IMR-90 (cell line): ENCODE measurements around the gene FAM193B. TPM values are rescaled to one million over a fixed set of nuclear protein-coding genes. Genes with fewer than 3 reads are reported as not detected.

ENCODE experiments used
- ATAC-seq: fragments of 200-7000 bp; cut with Tn5 transposase; 2 replicates; pipeline ENCODE4 v1.9.1; 2020; ENCODE audit warnings: low read depth, mild to moderate bottlenecking, moderate library complexity
- BruUV-seq: library from RNA; stranded (reverse); fragments of 400-500 nt; replicated peaks from 2 replicates; lab custom pipeline; 2021; lab: Mats Ljungman, UMichigan
- CTCF ChIA-PET: fragments of 300-600 bp; formaldehyde crosslinking; extraction: SDS; loops from one replicate; lab custom pipeline; 2021; ENCODE audit warnings: antibody characterized with exemption; lab: Yijun Ruan, JAX
- POLR2A ChIA-PET: fragments of 300-600 bp; sonication (Branson Sonifier 250); formaldehyde crosslinking; loops from one replicate; lab custom pipeline; 2022; ENCODE audit warnings: antibody characterized with exemption; ENCODE audit not compliant: unreplicated experiment; lab: Charles Lee
- DNase-seq: peaks from one replicate; pipeline ENCODE4 v3.0.0; 2013
- H2AFZ ChIP-seq: replicated peaks from 2 replicates; pipeline ENCODE3; 2013; ENCODE audit warnings: low read length, mild to moderate bottlenecking; ENCODE audit not compliant: poor library complexity
- H2AK5ac ChIP-seq: 2 replicates; pipeline ENCODE4 v1.6.1; 2013; ENCODE audit warnings: low read depth, low read length, inconsistent platforms
- H2AK9ac ChIP-seq: replicated peaks from 2 replicates; pipeline ENCODE3; 2013; ENCODE audit warnings: mild to moderate bottlenecking, low read depth, low read length, moderate library complexity; ENCODE audit not compliant: poor library complexity
- H2BK120ac ChIP-seq: 2 replicates; pipeline ENCODE4 v1.6.1; 2013; ENCODE audit warnings: low read depth, low read length, inconsistent platforms
- H2BK15ac ChIP-seq: 3 replicates; pipeline ENCODE4 v1.6.1; 2013; ENCODE audit warnings: low read depth, low read length, inconsistent platforms
- H2BK20ac ChIP-seq: 2 replicates; pipeline ENCODE4 v1.6.1; 2013; ENCODE audit warnings: low read depth, mild to moderate bottlenecking, inconsistent platforms, low read length, moderate library complexity
- H2BK5ac ChIP-seq: 2 replicates; pipeline ENCODE4 v1.6.1; 2013; ENCODE audit warnings: mild to moderate bottlenecking, low read depth, low read length, inconsistent platforms; ENCODE audit not compliant: poor library complexity, severe bottlenecking
- H3K14ac ChIP-seq: replicated peaks from 2 replicates; pipeline ENCODE4 v1.6.1; 2013; ENCODE audit warnings: low read depth, low read length, inconsistent platforms
- H3K18ac ChIP-seq: 2 replicates; pipeline ENCODE4 v1.6.1; 2013; ENCODE audit warnings: low read depth, low read length, control low read depth
- H3K23ac ChIP-seq: 2 replicates; pipeline ENCODE4 v1.6.1; 2013; ENCODE audit warnings: low read depth, low read length, inconsistent platforms
- H3K27ac ChIP-seq: 2 replicates; pipeline ENCODE4 v1.5.1; 2013; ENCODE audit warnings: mild to moderate bottlenecking, control low read depth, low read length; ENCODE audit not compliant: insufficient read depth
- H3K27me3 ChIP-seq: 2 replicates; pipeline ENCODE4 v1.6.1; 2013; ENCODE audit warnings: low read length; ENCODE audit not compliant: control insufficient read depth, insufficient read depth
- H3K36me3 ChIP-seq: 2 replicates; pipeline ENCODE4 v1.6.1; 2013; ENCODE audit warnings: low read length, mixed read lengths; ENCODE audit not compliant: control insufficient read depth, insufficient read depth
- H3K4ac ChIP-seq: 2 replicates; pipeline ENCODE4 v1.6.1; 2013; ENCODE audit warnings: low read depth, low read length, inconsistent platforms
- H3K4me1 ChIP-seq: 2 replicates; pipeline ENCODE4 v1.6.1; 2013; ENCODE audit warnings: low read length, mixed read lengths; ENCODE audit not compliant: control insufficient read depth, insufficient read depth
- H3K4me2 ChIP-seq: 2 replicates; pipeline ENCODE4 v1.6.1; 2013; ENCODE audit warnings: low read depth, mild to moderate bottlenecking, control low read depth, low read length, moderate library complexity
- H3K4me3 ChIP-seq: 2 replicates; pipeline ENCODE4 v1.5.1; 2013; ENCODE audit warnings: low read depth, mild to moderate bottlenecking, control low read depth, low read length, moderate library complexity; ENCODE audit not compliant: insufficient read depth
- H3K56ac ChIP-seq: 2 replicates; pipeline ENCODE4 v1.6.1; 2013; ENCODE audit warnings: low read length, inconsistent platforms; ENCODE audit not compliant: insufficient read depth; ENCODE audit errors: extremely low read depth
- H3K79me1 ChIP-seq, 2 experiments: 2 replicates each; pipeline ENCODE4 v1.6.1; 2013; ENCODE audit warnings: low read length in 2 of 2, inconsistent platforms in 1 of 2, low read depth in 1 of 2
- H3K9ac ChIP-seq: 2 replicates; pipeline ENCODE4 v1.6.1; 2013; ENCODE audit warnings: low read depth, low read length, control low read depth
- H3K9me1 ChIP-seq: 2 replicates; pipeline ENCODE4 v1.6.1; 2013; ENCODE audit warnings: low read length, inconsistent platforms; ENCODE audit not compliant: insufficient read depth
- H3K9me3 ChIP-seq: 2 replicates; pipeline ENCODE4 v1.6.1; 2013; ENCODE audit warnings: low read length; ENCODE audit not compliant: control insufficient read depth, insufficient read depth
- H4K20me1 ChIP-seq: 2 replicates; pipeline ENCODE4 v1.6.1; 2013; ENCODE audit warnings: low read length, inconsistent platforms; ENCODE audit not compliant: insufficient read depth
- H4K5ac ChIP-seq: 2 replicates; pipeline ENCODE4 v1.6.1; 2013; ENCODE audit warnings: mild to moderate bottlenecking, low read depth, low read length, control low read depth
- H4K8ac ChIP-seq, 2 experiments: 2 replicates each; pipeline ENCODE4 v1.6.1; 2013; ENCODE audit warnings: low read depth in 2 of 2, low read length in 2 of 2, control low read depth in 1 of 2, inconsistent platforms in 1 of 2
- H4K91ac ChIP-seq: 2 replicates; pipeline ENCODE4 v1.6.1; 2013; ENCODE audit warnings: low read depth, low read length, inconsistent platforms; ENCODE audit not compliant: insufficient read depth
- BHLHE40 ChIP-seq: fragments of 150-350 bp; IDR thresholded peaks from 2 replicates; pipeline ENCODE4 v1.6.1; 2016; ENCODE audit warnings: mild to moderate bottlenecking, low read depth, low read length
- CEBPB ChIP-seq: IDR thresholded peaks from 2 replicates; pipeline ENCODE4 v1.6.1; 2012; ENCODE audit warnings: low read depth, low read length, improper control_type of control experiment
- CHD1 ChIP-seq: IDR thresholded peaks from 2 replicates; pipeline ENCODE4 v1.6.1; 2012; ENCODE audit warnings: low read depth, low read length, improper control_type of control experiment
- CTCF ChIP-seq: conservative IDR thresholded peaks from 2 replicates; pipeline ENCODE4 v1.5.1; 2012; ENCODE audit warnings: mild to moderate bottlenecking, low read depth, low read length, improper control_type of control experiment
- ELK1 ChIP-seq: fragments of 150-350 bp; IDR thresholded peaks from 2 replicates; pipeline ENCODE4 v1.6.1; 2016; ENCODE audit warnings: low read depth, mild to moderate bottlenecking, low read length, moderate library complexity, borderline replicate concordance
- FOS ChIP-seq: fragments of 150-350 bp; IDR thresholded peaks from 2 replicates; pipeline ENCODE4 v1.6.1; 2016; ENCODE audit warnings: low read depth, low read length
- MAFK ChIP-seq: IDR thresholded peaks from 2 replicates; pipeline ENCODE4 v1.6.1; 2012; ENCODE audit warnings: low read depth, low read length, improper control_type of control experiment
- MAZ ChIP-seq: IDR thresholded peaks from 2 replicates; pipeline ENCODE4 v1.6.1; 2012; ENCODE audit warnings: low read depth, mild to moderate bottlenecking, low read length, improper control_type of control experiment, moderate library complexity, borderline replicate concordance
- MXI1 ChIP-seq: IDR thresholded peaks from 2 replicates; pipeline ENCODE4 v1.6.1; 2012; ENCODE audit warnings: low read depth, mild to moderate bottlenecking, low read length, moderate library complexity, borderline replicate concordance
- POLR2A ChIP-seq: IDR thresholded peaks from 2 replicates; pipeline ENCODE4 v1.6.1; 2012; ENCODE audit warnings: mild to moderate bottlenecking, low read depth, low read length
- RAD21 ChIP-seq: IDR thresholded peaks from 2 replicates; pipeline ENCODE4 v1.6.1; 2012; ENCODE audit warnings: low read length, improper control_type of control experiment
- RFX5 ChIP-seq: IDR thresholded peaks from 2 replicates; pipeline ENCODE4 v1.8.0; 2012; ENCODE audit warnings: low read depth, mild to moderate bottlenecking, low read length, moderate library complexity
- USF2 ChIP-seq: fragments of 150-350 bp; IDR thresholded peaks from 2 replicates; pipeline ENCODE4 v1.6.1; 2017; ENCODE audit warnings: mild to moderate bottlenecking, antibody characterized with exemption, low read length, low read depth
- WGBS, 2 experiments: methylation state at CpG; one replicate each; pipeline versions ENCODE4 v1.1.5 to v1.1.7; 2013; ENCODE audit warnings: missing lambda C conversion rate in 2 of 2; ENCODE audit not compliant: insufficient read length in 1 of 2; ENCODE audit errors: extremely low coverage in 2 of 2; 5-methylcytosine and 5-hydroxymethylcytosine counted together
- dilution Hi-C: fragments of 300-500 bp; cut with HindIII; formaldehyde crosslinking; loops from one replicate; pipeline ENCODE4 v1.14.3; 2018; ENCODE audit warnings: low sequenced_read_pairs; ENCODE audit not compliant: unreplicated experiment
- in situ Hi-C: fragments of 300-500 bp; cut with MboI; formaldehyde crosslinking; loops from 3 replicates; pipeline ENCODE4 v1.14.3; 2019; ENCODE audit warnings: low sequenced_read_pairs, inconsistent platforms, mixed read lengths
- intact Hi-C: fragments of 100-400 bp; cut with micrococcal nuclease; formaldehyde crosslinking; loops from 2 replicates; pipeline ENCODE4 v1.10.0; 2022
- polyA plus RNA-seq, 3 experiments: library from polyadenylated mRNA; depleted of rRNA; stranded (reverse); fragments of >200 nt; gene quantifications; 2 replicates each; pipeline ENCODE4 v1.2.3, GENCODE V29; 2012; ENCODE audit warnings: low replicate concordance in 1 of 3
- total RNA-seq: library from RNA; depleted of rRNA; stranded (reverse); fragments of >200 nt; gene quantifications from 2 replicates; pipeline ENCODE4 v1.2.3, GENCODE V29; 2012

FAM193B gene
- total and polyA plus RNA-seq, 2 of the 4 experiments (the other 2 are of a cell fraction), result 9.5 to 52.2 TPM

DNA sequence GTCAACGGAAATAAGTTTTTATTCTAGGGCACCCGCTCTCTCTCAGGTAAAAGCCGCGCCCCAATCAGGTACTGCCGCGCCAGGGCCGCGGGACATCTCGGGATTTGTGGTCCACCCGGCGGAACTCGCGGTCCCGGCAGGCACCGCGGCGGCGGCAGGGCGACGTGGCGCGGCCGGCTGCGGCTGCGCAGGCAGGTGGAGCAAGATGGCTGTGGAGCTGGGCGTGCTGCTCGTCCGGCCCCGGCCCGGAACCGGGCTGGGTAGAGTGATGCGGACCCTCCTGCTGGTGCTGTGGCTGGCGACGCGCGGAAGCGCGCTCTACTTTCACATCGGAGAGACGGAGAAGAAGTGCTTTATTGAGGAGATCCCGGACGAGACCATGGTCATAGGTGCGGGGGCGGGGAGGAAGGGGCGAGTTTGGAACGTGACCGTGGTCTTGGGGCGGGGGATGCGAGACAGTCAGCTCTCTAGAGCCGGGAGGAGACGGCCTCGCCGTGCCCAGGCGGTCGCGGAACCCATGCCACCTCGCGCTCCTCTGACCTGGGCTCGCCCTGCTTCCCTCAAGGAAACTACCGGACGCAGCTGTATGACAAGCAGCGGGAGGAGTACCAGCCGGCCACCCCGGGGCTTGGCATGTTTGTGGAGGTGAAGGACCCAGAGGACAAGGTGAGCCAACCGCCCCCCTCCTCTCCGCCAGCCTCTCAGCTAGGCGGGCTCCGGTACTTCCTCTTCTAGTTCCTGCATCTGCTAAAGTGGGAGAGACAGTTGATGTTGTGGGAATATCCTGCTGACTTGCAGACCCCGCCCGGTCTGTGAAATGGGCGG lies 37.9 kb upstream of the FAM193B start, which contains the start of gene TMED9:
Gene TMED9, plus strand, starts transcription at position 194 of the 825 bp plus-strand sequence. Its CDS starts 12 bp downstream, at position 206.
- Histone ChIP-seq H3K4me1 (peaks cover 3% of the 10 kb centered on the region; the same call in 1 of the 2 replicates), H3K9me1 (peaks cover 19% of the 10 kb centered on the region), H3K27me3 (no peaks in the 10 kb centered on the region), H2AFZ (peak within 1 kb of the TSS; percentile 98), H2AK5ac (peak within 1 kb of the TSS; percentile 98), H3K4ac (peak within 1 kb of the TSS; percentile 99), H3K56ac (peak within 1 kb of the TSS; percentile 94), H3K9me3 (no peaks in the 10 kb centered on the region), H3K79me1 (peaks cover 15 to 44% of the 10 kb centered on the region in 2 experiments), H3K18ac (peak within 1 kb of the TSS; percentile 71), H3K9ac (peak within 1 kb of the TSS; percentile 96), H3K23ac (peak within 1 kb of the TSS; percentile 96), H2AK9ac (peak within 1 kb of the TSS; percentile 100), H3K27ac (peak within 1 kb of the TSS; percentile 96), H2BK120ac (peak within 1 kb of the TSS; percentile 76), H4K20me1 (peaks cover 8% of the 10 kb centered on the region; the same call in 1 of the 2 replicates), H3K4me2 (peak within 1 kb of the TSS; percentile 94), H3K36me3 (peaks cover 35% of the 10 kb centered on the region), H2BK15ac (no peak within 1 kb of the TSS; the same call in 2 of the 3 replicates), H4K8ac (peak within 1 kb of the TSS; percentile 97 to 98), H2BK5ac (peak within 1 kb of the TSS; percentile 77), H2BK20ac (no peak within 1 kb of the TSS; the same call in 1 of the 2 replicates), H3K14ac (peak within 1 kb of the TSS; percentile 100), H4K91ac (peak within 1 kb of the TSS; percentile 93), H4K5ac (peak within 1 kb of the TSS; percentile 89), H3K4me3 (peak within 1 kb of the TSS; percentile 80)
- CTCF ChIA-PET, result no interaction called here
- in situ Hi-C loops, result no loop called here
- DNase-seq (peak; percentile 82), ATAC-seq (peak; percentile 99)
- intact Hi-C loops, result loop anchor here (2.0 kb wide), 2 partner anchors 39 to 75 kb away; partner anchors contain the start of gene DDX41
- TSS peak; percentile 35 for BruUV-seq
- WGBS, 2 experiments, result 0% methylated on average over 23 of the region's 71 CpGs; no CpG with 5 or more reads in 1 of the 2 experiments
- POLR2A ChIA-PET, result interaction anchor here (0.6 kb wide), 1 partner anchor 56 kb away, joined by 4 read pairs; no protein-coding TSS in a partner anchor
- dilution Hi-C loops, result no loop called here
- TF ChIP-seq MAFK (no peak), FOS (no peak), ELK1 (no peak), USF2 (peak; percentile 18; the same call in 1 of the 2 replicates), POLR2A (peak; percentile 96), RFX5 (no peak), MXI1 (peak; percentile 78; the same call in 1 of the 2 replicates), MAZ (peak; percentile 45; the same call in 1 of the 2 replicates), RAD21 (no peak), CTCF (no peak), CEBPB (no peak; the same call in 1 of the 2 replicates), BHLHE40 (peak; percentile 54), CHD1 (no peak)
